ENCODE measurements around the gene ALKAL2.

GRCh38 chr2:288758-289361 is 969 bp upstream of the ALKAL2 start:
- TF ChIP-seq EP300 (conservative IDR thresholded peaks at IDR 0.05; ENCODE audit: poor library complexity, severe bottlenecking) = no peak
- no peak for TF ChIP-seq MXI1 (conservative IDR thresholded peaks at IDR 0.05; ENCODE audit: poor library complexity, severe bottlenecking)
